K562 (cell line): ENCODE measurements around the gene VEGFB. TPM values are rescaled to one million over a fixed set of nuclear protein-coding genes. Genes with fewer than 3 reads are reported as not detected.

Source experiments
- CC2D1A ChIP-seq: fragments of 450-650 bp; IDR thresholded peaks from 2 replicates; pipeline ENCODE4 v1.6.1; 2017; ENCODE audit warnings: mild to moderate bottlenecking
- CHD1 ChIP-seq: fragments of 200-600 bp; sonication (generic); IDR thresholded peaks from one replicate; pipeline ENCODE4 v1.6.1; 2012; ENCODE audit warnings: mild to moderate bottlenecking, moderate library complexity, low read length, inconsistent platforms
- CTCFL ChIP-seq: IDR thresholded peaks from 2 replicates; pipeline ENCODE4 v1.6.1; 2011; ENCODE audit warnings: borderline replicate concordance, low read depth, mild to moderate bottlenecking, moderate library complexity, low read length; ENCODE audit not compliant: insufficient read depth, poor library complexity, severe bottlenecking
- CUX1 ChIP-seq: fragments of 200-800 bp; sonication (Bioruptor generic); IDR thresholded peaks from 2 replicates; pipeline ENCODE4 v1.6.1; 2016; ENCODE audit warnings: missing genetic modification characterization, missing compliant biosample characterization
- EP300 ChIP-seq: IDR thresholded peaks from 2 replicates; pipeline ENCODE4 v1.6.1; 2012; ENCODE audit warnings: low read length, improper control_type of control experiment
- GATA2 ChIP-seq: sonication (generic); formaldehyde crosslinking; IDR thresholded peaks from 2 replicates; pipeline ENCODE4 v1.4.0; 2020; ENCODE audit warnings: mild to moderate bottlenecking, missing genetic modification reagents
- KDM5B ChIP-seq: fragments of 200-600 bp; sonication (generic); IDR thresholded peaks from 2 replicates; pipeline ENCODE4 v1.6.1; 2012; ENCODE audit warnings: low read depth, mild to moderate bottlenecking, moderate library complexity, low read length, control low read depth, inconsistent platforms; ENCODE audit not compliant: insufficient replicate concordance
- MXD1 ChIP-seq: fragments of 250-450 bp; sonication (Bioruptor Pico); IDR thresholded peaks from 2 replicates; pipeline ENCODE4 v1.8.0; 2021; ENCODE audit warnings: borderline replicate concordance, mild to moderate bottlenecking, moderate library complexity; ENCODE audit not compliant: poor library complexity, severe bottlenecking
- OTX1 ChIP-seq: fragments of 450-650 bp; formaldehyde crosslinking; IDR thresholded peaks from 2 replicates; pipeline ENCODE4 v1.4.0; 2022; ENCODE audit warnings: mild to moderate bottlenecking
- POU5F1 ChIP-seq: fragments of 150-350 bp; IDR thresholded peaks from 2 replicates; pipeline ENCODE4 v1.6.1; 2014; ENCODE audit warnings: borderline replicate concordance, low read length, low read depth, mild to moderate bottlenecking; ENCODE audit not compliant: partially characterized antibody
- PPARD ChIP-seq: fragments of 250-450 bp; sonication (Bioruptor Pico); IDR thresholded peaks from 2 replicates; pipeline ENCODE4 v1.8.0; 2022; ENCODE audit warnings: inconsistent platforms, mild to moderate bottlenecking, moderate library complexity
- RAD21 ChIP-seq, 2 experiments: fragments of 250-450 bp in 1 of 2; fragments of 450-650 bp in 1 of 2; sonication (Bioruptor Pico) in 1 of 2; formaldehyde crosslinking in 1 of 2; IDR thresholded peaks in 1 of 2; conservative IDR thresholded peaks in 1 of 2; 2 replicates each; pipeline versions ENCODE4 v1.4.0 to v1.8.0; 2020 to 2022; ENCODE audit warnings: mild to moderate bottlenecking in 2 of 2, moderate library complexity in 1 of 2
- RFX1 ChIP-seq: fragments of 450-650 bp; IDR thresholded peaks from 2 replicates; pipeline ENCODE4 v1.6.1; 2016; ENCODE audit warnings: mild to moderate bottlenecking, moderate library complexity
- SMC3 ChIP-seq: conservative IDR thresholded peaks from 2 replicates; pipeline ENCODE4 v1.6.1; 2011; ENCODE audit warnings: low read depth, low read length, improper control_type of control experiment; ENCODE audit not compliant: insufficient read depth
- SOX6 ChIP-seq: fragments of 450-650 bp; IDR thresholded peaks from 2 replicates; pipeline ENCODE4 v1.6.1; 2014; ENCODE audit warnings: mild to moderate bottlenecking
- SRF ChIP-seq, 2 experiments: fragments of 250-450, 450-650 bp in 1 of 2; sonication (Bioruptor Pico) in 1 of 2; sonication (generic) in 1 of 2; formaldehyde crosslinking; IDR thresholded peaks; 2 replicates each; pipeline versions ENCODE4 v1.5.0 to v1.5.1; 2020 to 2022; ENCODE audit warnings: mild to moderate bottlenecking in 1 of 2, missing genetic modification reagents in 1 of 2
- ZNF324 ChIP-seq: fragments of 250-450 bp; sonication (Bioruptor Pico); IDR thresholded peaks from 2 replicates; pipeline ENCODE4 v1.4.0; 2020; ENCODE audit warnings: mild to moderate bottlenecking
- ZNF830 ChIP-seq: fragments of 250-450 bp; sonication (Bioruptor Pico); IDR thresholded peaks from 2 replicates; pipeline ENCODE4 v1.5.0; 2021; ENCODE audit warnings: mild to moderate bottlenecking
- polyA plus RNA-seq, 8 experiments: library from polyadenylated mRNA; depleted of rRNA in 4 of 8; stranded (reverse) in 5 of 8; unstranded in 3 of 8; fragments of >200 nt; fragmentation: Nextera tagmentation in 2 of 8; fragmentation: Illumina TruSeq in 1 of 8; extraction: Ambion mirVana in 2 of 8; extraction: Trizol in 1 of 8; gene quantifications; 2 replicates each; pipeline versions ENCODE4 v1.2.1 to v1.2.3, GENCODE V29; 2011 to 2014; ENCODE audit warnings: inconsistent platforms in 1 of 8, missing spikeins in 1 of 8
- total RNA-seq, 7 experiments: library from RNA; depleted of rRNA in 6 of 7; stranded (reverse); fragments of >200 nt in 6 of 7; fragmentation: Illumina TruSeq in 2 of 7; extraction: Trizol in 2 of 7; gene quantifications; 2 replicates each; pipeline versions ENCODE4 v1.2.1 to v1.2.3, GENCODE V29; 2011 to 2021; ENCODE audit warnings: low replicate concordance in 1 of 7
- TF ChIP-seq, protein P1 (sequence below), 2 experiments: fragments of 250-450 bp in 1 of 2; fragments of 450-650 bp in 1 of 2; sonication (Bioruptor Pico) in 1 of 2; IDR thresholded peaks; 2 replicates each; pipeline versions ENCODE4 v1.6.1 to v1.8.0; 2016 to 2021; ENCODE audit warnings: mild to moderate bottlenecking in 2 of 2, moderate library complexity in 2 of 2, missing compliant biosample characterization in 1 of 2, missing genetic modification characterization in 1 of 2

The VEGFB gene
- total and polyA plus RNA-seq, 9 of the 15 experiments (the other 6 are each of a cell fraction or from before 2014, with no cell fraction given) = 11.0 to 83.4 (median 25.7) TPM

DNA sequence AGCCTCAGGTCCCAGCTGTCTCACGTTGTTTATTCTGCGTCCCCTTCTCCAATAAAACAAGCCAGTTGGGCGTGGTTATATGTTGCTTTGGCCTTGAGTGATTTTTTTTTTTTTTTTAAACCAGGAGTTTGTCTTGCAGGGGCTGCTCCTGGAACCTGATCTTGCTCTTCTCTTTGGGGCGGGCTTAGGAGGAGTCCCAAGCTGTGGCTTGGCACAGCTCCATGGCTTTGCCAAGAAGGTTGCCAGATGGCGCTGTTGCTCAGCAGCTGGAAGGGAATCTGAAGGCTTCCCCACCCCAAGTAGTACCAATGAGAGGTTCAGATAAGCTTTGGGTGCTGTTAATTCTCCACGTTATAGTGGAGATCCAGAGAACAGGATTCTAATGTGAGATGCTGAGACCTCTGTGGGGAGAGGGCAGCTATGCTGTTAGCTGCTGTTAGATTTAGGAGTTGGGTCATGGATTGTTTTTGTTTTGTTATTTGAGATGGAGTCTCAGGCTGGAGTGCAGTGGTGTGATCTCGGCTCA lies 29.9 kb upstream of the VEGFB start (continued):
- TF ChIP-seq CHD1 = no peak
- TF ChIP-seq ZNF830 (CRISPR knock-in tag) = no peak
- TF ChIP-seq, protein P1, sequence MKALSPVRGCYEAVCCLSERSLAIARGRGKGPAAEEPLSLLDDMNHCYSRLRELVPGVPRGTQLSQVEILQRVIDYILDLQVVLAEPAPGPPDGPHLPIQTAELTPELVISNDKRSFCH (CRISPR knock-in tag; IDR thresholded peaks at IDR 0.05) = no peak
- TF ChIP-seq, protein P1 (tag; IDR thresholded peaks at IDR 0.05) = no peak
- TF ChIP-seq ZNF324 (CRISPR knock-in tag) = no peak
- TF ChIP-seq SRF (CRISPR knock-in tag; IDR thresholded peaks at IDR 0.05) = no peak
- 0 out of 2 replicates have a peak, but pooled peaks have one; percentile 10 for TF ChIP-seq SOX6
- TF ChIP-seq PPARD (CRISPR knock-in tag) = no peak
- peak; percentile 87 to 90 for TF ChIP-seq RAD21 (CRISPR knock-in tag; conservative IDR thresholded peaks at IDR 0.05 in 1 of 2, IDR thresholded peaks at IDR 0.05 in 1 of 2)
- no peak for TF ChIP-seq CTCFL
- no peak for TF ChIP-seq KDM5B
- no peak for TF ChIP-seq MXD1
- TF ChIP-seq GATA2 (CRISPR knock-in tag) = no peak
- TF ChIP-seq POU5F1 = no peak
- peak; percentile 50; the same call in 1 of the 2 replicates for TF ChIP-seq EP300
- TF ChIP-seq OTX1 (CRISPR knock-in tag) = no peak
- TF ChIP-seq CUX1 (CRISPR knock-in tag) = no peak
- peak; percentile 48; the same call in 1 of the 2 replicates for TF ChIP-seq CC2D1A
- peak; percentile 83 for TF ChIP-seq SMC3
- TF ChIP-seq RFX1 = no peak
